Epidermal melanocyte (primary cell): ENCODE data around the gene MAP2.

Experiments used
- DNase-seq: peaks from one replicate; pipeline ENCODE4 v3.0.0; 2011; ENCODE audit warnings: low spot score; ENCODE audit not compliant: insufficient read length

MAP2 gene

DNA sequence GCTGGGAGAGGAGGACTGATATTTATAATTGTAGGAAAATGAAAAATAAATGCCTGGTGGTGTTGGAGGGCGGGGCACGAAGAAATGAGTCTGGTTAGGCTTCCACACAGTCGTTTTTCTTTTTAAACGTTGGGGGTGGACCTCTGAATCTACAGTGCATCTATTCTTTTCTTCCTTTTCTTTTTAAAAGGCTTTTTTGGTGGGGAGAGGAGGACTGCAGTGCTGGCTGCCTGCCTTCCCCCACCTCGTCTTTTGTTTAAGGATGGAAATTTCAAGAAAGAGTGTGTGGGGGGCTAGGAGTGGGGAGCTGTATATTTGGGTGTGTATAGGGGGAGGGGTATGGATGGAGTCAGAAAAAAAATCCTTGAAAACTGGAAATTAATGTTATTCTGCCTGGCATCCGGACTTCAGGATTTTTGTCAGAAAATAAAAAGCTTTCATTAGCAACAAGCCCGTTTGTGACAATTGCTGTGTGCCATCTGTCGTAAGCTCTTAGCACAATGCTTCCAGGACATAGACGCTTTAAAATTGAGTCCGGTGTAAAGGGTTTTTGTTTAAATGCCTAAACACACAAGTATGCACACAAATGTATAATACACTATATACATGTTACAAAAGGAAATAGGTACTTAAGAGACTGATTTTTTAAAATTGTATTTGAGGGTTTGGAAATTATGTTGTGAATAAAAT lies 1.1 kb downstream of the MAP2 start:
- no peak for DNase-seq

DNA sequence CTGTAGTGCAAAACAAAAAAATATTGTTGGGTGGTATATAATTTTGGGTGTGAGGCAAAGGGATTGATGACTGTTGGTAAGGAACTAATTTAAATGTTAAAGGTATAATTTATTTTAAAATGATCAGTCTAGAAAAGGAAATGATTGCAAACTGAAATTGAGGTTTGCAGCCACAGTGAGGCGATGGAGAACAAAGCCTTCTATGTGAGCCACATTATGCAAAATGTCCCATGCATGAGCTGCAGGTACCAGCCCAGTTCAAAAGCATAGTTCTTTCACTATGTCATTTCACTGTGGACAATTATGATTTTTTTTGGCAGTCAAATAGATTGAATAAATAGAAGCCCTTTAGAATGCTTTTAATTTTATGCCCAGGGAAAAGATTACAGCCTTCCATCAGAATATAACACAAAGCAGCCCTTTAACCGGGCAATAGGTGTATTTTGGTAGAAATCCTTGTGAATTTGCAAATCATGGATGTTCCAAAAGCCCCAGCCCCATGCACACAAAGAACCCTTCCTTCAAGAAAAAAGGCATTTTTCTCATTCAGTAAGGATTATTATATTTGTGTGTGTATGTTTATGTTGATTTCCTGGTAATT lies 1.7 kb downstream of the MAP2 start:
- DNase-seq, result no peak

DNA sequence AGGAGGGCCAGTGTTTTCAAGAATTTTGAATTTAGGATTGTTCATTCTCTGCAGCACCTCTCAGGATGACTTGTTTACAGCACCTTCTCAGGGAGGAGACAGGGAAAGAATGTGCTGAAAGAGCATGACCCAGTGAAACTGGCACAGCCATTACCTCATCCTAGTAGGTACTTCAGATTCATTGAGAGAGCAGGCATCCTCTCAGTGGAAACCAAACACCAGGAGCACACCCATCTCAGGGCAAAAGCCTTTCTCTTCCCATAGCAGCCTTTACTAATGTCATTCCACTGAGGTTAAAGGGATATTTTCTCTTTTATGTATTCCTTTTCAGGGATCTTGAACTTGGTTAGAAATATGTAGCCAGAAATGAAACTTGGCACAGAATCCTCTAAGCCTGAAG lies 2.6 kb downstream of the MAP2 start:
- no peak for DNase-seq

DNA sequence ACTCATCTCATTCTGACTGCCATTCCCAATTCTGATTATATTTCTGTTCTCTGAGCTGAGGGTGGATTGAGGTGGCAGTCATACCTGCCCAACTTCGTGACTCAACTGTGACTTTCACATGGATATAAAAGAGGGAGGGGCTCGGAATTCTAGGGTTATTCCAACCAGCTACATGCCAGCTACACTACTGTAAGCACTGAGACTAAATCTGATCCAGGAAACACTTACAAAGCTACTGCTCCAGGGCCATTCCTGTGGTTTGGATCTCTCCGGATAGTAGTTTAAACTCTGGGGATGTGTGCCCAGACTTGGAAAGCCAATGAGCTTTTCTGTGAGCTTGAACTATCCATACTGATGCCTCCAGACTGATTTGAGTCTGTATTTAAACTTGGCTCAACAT lies 7.9 kb downstream of the MAP2 start:
- peak; percentile 69 for DNase-seq

DNA sequence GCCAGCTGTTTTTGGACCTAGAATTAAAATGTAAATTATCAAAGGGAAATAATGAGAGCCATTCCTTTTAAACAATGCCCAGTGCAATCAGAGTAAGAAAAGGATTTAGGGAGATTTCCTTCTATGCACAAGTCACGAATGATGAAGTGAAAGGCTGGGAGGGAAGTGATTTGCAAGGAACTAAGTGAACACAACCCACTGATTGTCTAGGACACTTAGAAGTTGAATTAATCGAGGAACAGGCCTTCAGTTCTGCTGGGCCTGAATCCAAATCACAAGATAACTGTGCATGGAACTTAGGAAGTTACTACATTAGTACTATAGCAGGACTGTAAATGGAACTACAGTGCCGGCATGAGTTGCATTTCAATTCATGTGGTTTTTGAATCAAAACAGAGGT lies 17.7 kb downstream of the MAP2 start:
- DNase-seq, result peak; percentile 41

DNA sequence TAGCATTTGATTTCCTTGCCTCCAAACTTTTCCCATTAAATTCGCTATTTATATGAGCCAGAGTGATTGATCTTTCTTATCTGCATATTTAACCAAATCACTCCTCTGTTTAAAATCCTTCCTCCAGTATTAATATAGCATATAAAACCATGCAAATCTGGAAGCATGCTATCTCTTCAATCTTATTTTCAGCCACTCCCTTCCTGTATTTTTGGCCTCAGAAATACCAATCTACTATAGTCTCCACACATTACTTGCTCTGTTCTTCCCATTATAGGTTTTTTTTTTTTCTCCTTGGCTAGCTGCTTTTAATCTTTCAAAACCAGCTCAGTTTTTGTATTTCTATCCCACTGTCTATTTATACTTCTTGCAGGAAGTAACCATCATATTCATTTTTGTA lies 19.1 kb downstream of the MAP2 start:
- DNase-seq, result no peak

DNA sequence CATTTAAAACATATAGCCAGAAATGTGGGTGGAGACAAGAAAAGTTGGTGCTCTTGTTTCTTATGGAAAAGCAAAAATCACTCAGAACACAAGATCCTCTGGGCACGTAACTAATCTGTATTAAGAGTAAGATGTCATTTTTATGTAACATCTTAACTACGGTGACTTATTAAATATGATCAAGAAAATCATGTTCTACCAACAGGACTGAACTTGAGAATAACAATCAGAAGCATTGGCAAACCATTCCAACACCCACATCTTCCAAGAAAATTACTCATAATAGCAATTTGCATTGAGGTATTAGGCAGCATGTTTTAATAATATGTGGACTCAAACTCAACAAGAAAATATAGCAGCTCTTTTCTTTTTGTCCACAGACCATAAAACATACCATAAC lies 21.6 kb downstream of the MAP2 start:
- no peak for DNase-seq

DNA sequence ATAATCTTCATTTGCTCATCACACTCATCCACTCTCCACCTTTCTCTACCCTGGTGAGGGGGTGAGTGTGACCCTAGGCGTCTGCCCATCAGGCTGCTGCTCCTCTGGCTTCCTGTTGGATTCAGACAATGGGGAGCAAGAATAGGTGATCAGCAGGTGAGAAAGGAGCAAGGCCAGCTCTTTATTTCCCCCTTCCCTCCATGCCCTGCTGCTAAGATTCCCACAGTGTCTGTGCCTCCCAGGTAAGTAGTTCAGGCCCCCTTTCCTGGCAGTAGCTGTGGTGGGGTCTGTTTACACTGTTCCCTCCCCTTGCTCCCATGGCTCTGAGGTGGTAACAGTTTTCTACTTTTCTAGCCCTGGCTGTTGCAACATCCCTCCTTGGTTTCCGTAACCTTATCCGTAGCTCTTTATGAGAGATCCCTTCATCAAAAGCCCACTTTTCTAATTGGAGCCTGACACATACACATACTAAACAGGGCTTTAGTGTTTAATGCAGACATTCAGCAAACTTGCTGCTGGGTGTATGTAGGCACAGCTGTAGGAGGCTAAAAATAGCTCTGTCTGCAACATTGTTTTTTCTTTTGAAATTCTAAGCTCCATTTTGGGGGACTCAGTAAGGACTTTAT lies 27.5 kb downstream of the MAP2 start:
- DNase-seq, result no peak

DNA sequence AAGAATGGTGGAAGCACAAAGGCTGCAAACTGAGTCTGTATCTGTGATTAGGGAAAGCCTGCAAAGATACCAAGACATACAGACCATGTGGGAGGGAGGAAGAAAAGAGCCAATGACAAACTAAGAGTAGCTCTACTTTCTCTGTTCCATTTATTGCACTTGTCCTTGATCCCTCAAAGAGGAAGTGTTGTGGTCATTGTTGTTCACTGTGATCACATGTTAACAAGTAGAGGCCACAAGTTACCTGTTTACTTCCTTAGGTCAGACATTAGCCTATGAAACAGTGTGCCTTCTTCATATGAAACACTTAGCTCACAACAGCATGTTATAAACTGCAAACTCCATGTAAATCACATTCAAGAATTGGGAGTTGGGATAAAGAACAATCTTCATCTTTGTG lies 32.6 kb downstream of the MAP2 start:
- no peak for DNase-seq

DNA sequence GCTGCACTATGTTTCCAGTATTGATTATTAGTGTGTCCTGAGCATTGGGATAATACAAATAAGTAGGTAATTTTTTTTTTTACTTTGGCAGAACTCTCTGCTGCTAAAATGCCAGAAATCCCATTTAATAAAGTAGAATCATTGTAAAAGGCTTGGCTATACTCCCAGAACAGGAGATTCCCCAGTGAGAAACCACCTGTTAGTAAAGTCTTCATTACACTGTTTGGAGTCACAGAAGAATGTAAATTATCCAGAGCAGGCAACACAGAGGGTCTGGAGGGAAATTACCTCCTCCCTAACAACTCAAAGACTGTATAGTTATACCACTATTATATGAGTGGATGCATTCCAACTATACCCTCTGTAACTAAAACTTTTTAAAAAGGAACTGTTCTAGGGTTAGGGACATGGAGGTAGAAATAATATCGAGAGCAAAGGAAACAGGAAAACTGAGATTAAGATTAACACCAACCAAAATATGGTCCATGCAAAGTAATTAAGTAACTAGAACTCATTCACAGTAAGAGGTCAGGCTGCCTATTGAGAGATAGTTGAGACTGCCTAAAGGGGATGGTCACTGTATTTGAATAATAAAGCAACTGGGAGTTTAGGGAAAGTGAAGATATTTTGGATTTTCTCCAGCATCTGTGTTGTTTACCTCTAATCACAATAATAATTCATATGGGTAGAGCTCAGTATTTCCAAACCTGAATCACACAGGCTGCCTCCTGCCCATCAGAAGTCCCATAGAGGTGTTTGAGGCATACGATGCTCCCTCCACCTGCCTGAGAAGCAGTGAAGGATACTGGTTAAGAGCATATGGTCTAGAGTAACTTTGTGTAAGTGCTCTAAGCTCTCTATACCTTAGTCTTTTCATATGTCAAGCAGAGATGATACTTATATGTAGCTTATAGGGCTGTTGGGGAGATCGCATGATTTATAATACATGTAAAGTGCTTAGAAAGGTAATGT lies 34.4 kb downstream of the MAP2 start:
- no peak for DNase-seq

DNA sequence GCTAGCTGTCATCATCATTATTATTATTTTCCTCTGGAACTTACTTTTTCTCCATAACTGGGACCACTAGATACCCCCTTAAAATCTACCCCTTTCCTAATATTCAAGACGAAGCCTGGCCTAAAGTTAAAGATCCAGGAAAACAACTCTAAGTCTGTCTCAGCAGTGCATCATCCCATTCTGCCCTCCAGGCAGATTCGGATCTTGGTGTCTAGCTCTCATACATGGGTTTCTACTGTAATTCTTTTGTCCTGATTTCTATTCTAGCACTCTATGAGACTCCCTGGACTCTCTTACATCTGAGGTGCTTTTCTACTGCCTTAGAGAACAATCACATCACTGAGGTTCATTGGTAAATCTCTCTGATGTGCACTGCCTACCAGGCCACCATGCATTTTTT lies 35.5 kb downstream of the MAP2 start:
- DNase-seq, result no peak

DNA sequence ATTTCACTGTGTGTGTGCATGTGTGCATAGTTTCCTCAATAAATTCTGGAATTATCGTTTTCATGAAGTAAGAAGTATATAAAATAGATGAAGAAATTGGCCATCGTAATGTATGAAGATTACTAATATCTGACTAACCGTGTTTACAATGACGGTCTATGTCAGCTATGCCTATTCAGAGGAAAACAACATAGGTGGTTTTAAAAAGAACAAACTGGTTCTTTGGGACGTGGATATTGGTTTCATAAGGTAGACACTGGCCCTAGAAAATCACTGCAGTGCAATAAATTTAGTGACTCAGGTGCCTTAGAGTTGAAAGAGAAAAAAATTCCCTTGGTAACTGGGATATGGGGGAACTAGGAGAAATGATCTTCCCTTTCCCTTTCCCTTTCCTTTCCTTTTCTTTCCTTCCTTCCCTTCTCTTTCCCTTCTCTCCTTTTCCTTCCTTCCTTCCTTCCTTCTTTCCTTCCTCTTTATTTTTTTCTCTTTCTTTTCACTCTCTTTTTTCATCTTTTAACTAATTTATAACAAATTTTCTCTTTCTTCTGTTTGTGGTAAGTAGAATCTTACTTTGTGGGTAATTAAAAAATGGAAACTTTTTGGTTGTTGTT lies 36.4 kb downstream of the MAP2 start:
- DNase-seq, result no peak

DNA sequence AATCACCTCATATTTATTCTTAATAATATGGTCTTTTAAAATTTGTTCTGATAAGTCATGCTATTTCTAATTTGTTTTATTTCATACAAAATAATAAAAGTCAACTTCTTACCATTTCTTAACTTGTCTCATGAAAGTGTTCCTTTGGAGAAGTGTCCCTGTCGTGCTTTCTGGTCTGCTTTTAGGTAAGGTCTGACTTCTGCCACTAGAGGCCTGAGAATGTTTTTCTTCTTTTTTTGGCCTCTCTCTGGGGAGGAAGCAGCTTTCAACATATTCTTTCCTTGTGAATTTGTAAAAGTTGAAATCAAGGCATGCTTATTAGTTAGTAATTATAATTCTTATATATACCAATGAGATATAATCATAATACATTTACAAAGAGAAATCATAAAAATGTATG lies 39.4 kb downstream of the MAP2 start:
- DNase-seq, result no peak

DNA sequence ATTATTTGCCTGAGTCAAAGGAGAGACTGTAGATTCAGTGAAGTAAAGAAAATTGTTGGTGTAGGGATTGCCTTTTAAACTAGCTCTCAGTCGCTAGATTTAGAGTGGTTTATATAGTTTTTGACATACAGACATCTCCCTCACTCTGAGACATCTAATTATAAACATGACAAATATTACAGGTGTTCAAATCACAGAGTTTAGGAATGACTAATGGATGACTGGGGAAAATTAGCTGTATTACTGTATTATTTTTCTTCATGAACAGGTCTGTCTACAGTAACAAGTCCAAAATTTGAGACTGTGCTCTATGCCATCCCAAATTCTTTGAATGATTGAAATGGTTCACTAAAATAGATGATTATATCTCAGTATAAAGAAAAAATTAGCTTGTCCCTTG lies 40.0 kb downstream of the MAP2 start:
- DNase-seq, result no peak

DNA sequence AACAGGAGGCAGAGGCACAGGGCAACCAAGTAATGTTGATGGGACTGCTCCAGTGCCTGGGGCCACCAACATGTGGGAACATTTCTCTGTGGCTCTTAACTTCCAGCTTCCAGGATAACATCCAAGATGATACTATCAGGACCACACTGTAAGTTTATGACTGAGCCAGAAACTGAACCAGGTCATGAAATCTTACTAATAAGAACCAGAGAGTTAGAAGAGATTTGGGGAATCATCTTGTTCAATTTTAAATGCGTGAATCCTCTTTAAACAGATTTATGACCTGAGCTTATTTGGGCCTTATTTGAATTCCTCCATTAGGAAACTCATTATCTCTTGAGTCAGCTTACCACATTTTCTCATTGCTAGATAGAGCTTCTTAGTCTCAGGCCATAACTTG lies 45.0 kb downstream of the MAP2 start:
- DNase-seq, result no peak

DNA sequence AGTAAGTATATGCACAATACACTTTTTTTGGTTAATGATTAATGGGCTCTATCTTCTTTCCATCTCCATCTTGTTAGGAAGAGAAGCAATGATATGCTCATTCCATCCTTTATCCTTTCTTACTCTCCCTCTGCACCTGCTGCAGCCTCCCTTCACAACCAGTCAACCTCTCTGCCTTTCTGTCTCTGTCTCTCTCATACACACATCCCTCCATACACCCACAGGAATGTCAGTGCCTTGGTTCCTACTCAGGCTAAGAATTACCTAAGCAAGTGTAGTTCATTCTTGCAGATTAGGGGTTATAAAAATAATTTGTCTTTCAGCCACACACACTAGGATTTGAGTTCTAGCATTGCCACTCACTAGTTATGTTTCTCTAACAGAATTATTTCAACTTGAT lies 45.6 kb downstream of the MAP2 start:
- DNase-seq, result no peak

DNA sequence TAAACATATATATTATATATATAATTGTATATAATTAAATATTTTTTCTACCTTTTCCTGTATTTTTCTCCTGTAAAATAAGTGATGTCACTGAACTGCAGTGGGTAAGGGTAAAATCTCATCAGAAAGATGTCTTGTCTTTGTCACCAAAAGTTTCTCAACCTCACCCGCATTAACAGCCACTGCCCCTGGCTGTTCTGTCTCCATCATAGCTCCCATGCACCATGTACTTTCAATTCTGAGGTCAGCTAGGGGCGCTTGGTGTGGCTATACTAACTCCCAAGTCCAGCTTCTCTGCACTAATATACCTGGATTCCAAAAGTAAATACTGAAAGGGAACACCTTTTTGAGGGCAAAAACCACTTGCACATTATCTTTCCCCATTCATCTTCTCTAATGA lies 46.6 kb downstream of the MAP2 start:
- DNase-seq, result no peak

DNA sequence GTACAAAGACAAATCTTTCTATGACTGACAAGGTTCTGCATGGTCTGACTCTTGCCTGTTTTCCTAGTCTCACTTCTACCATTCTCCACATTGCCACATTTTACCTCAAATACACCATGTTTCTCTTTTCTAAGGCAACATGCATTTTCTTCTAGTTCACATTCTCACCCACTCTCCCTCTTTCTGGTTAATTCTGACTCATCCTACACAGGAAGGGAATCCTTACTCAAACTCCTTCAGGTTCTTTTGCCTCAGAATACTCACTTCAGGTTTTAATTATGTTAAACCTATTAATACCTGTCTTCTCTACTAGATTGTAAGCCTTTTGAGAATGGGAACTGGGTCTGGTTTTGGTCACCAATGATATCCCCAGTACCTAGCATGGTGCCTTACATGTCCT lies 47.2 kb downstream of the MAP2 start:
- DNase-seq, result no peak

DNA sequence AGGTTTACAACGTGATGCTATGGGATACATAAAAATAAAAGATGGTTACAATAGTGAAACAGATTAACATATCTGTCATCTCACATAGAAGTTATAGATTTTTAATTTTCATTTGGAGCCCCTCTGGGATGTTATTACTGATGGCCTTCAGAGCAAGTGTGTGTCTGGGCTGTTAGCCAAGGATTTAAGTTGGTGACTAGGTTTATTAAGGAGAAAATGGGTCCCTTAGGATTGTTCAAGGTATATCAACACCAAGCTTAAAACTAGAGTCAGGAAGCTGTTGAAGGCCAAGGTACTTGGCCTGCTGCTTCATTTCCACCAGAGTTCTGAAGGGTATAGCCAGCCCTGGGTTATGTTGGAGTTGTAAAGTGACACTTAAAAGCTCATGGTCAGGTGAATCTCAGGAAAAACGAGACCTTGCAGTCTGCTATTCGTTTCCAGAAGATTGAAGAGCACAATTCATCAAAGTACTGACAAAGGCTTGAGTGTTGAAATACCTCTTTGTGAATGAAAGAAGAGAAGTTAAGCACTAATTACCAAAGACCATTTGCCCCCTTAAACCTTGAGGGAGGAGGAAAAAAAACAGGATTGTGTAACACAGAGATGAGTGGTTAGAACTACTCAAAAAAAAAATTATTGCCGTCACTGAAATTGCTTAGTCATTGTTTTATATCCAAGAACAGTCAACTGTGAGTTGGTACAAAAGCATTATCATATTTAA lies 48.4 kb downstream of the MAP2 start:
- DNase-seq, result no peak

DNA sequence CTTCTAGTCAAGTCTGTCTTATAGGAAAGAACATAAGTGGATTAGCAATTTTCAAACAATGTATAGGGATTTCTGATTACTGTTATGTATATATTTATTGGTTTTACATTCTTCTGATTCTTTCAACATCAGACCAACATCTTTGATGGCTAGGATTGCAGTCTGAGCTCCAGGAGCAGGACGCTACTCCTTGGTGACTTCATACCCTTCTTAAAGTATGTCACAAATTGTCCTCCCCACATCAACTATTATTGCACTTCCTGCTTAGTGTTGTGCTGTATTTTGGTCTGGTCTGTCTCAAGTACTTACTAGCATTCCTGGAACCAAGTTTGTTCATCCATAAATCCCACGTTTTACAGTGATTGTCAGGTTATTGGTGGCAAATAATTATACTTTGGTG lies 49.0 kb downstream of the MAP2 start:
- DNase-seq, result no peak

DNA sequence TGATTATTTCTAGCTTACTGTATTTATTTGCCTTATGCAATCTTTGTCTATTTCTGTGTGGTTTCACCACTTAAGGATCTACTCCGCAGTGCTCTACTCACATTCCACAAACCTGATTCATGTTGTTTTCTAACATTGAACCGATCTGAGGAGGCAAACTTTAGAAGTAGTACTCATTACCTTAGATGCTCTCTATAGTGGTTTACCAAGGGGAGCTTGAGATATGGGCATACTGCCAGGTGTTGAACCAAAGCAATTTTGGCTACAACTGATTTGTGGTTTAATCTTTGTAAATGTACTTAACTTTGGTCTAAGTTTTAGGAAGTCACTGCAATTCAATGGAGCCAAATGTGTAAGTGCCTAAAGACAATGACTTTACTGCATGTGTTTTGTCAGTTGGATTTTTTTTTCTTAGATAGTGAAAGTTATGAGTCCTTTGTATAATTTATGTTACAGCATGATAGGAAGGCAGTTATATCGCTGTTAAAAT lies 50.1 kb downstream of the MAP2 start:
- DNase-seq, result no peak
